Osteocyte (in vitro differentiated cells): ENCODE measurements around the gene PKN3. TPM values are rescaled to one million over a fixed set of nuclear protein-coding genes. Genes with fewer than 3 reads are reported as not detected.
"Not testable (repeated sequence)": the region's sequence is repeated elsewhere in the genome, so short reads cannot be mapped to it uniquely, and the experiment has no call there.

Experiments used
- DNase-seq: peaks from one replicate; pipeline ENCODE4 v3.0.0; 2021; ENCODE audit warnings: mixed read lengths; ENCODE audit not compliant: unreplicated experiment; ENCODE audit errors: extremely low spot score
- H3K27ac Mint-ChIP-seq: one replicate; pipeline ENCODE4 v1.8.0; 2021; ENCODE audit warnings: mild to moderate bottlenecking, mixed read lengths; ENCODE audit not compliant: unreplicated experiment
- H3K27me3 Mint-ChIP-seq: one replicate; pipeline ENCODE4 v1.8.0; 2021; ENCODE audit warnings: mixed read lengths; ENCODE audit not compliant: unreplicated experiment
- H3K36me3 Mint-ChIP-seq: one replicate; pipeline ENCODE4 v1.8.0; 2021; ENCODE audit warnings: mixed read lengths; ENCODE audit not compliant: unreplicated experiment
- H3K4me1 Mint-ChIP-seq: one replicate; pipeline ENCODE4 v1.8.0; 2021; ENCODE audit warnings: mixed read lengths; ENCODE audit not compliant: unreplicated experiment
- H3K4me3 Mint-ChIP-seq: one replicate; pipeline ENCODE4 v1.8.0; 2021; ENCODE audit warnings: mild to moderate bottlenecking, moderate library complexity, mixed read lengths; ENCODE audit not compliant: unreplicated experiment
- H3K9me3 Mint-ChIP-seq: one replicate; pipeline ENCODE4 v1.8.0; 2021; ENCODE audit warnings: mixed read lengths; ENCODE audit not compliant: unreplicated experiment
- total RNA-seq: library from RNA; stranded (reverse); gene quantifications from 2 replicates; pipeline ENCODE4 v1.2.1, GENCODE V29; 2021
- TF ChIP-seq, protein P1 (sequence below): fragments of 200-600 bp; sonication (generic); IDR thresholded peaks from 2 replicates; pipeline ENCODE4 v1.5.0; 2021; ENCODE audit warnings: antibody characterized with exemption, mild to moderate bottlenecking, moderate library complexity

Gene PKN3
- total RNA-seq, 1 donor from 2014 or later = 7.5 TPM

DNA sequence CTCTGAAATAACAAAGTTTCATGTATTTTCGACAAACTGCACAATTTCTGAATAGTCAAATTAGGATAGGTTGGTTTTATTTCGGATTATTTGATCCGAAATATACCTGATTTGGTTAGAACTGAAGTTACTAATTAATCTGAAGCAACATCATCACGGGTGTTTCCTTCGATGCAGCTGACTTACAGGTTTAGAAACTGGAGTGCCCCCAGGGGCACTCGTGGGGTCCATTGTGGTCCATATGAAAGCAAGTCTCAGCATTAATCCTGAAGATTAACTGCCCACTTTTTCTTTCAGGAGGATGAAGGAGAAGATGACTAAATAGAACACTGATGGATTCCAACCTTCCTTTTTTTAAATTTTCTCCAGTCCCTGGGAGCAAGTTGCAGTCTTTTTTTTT, 8.0 kb upstream of the PKN3 start:
- H3K9me3 Mint-ChIP-seq = no peaks in the 10 kb centered on the region
- TF ChIP-seq, protein P1, sequence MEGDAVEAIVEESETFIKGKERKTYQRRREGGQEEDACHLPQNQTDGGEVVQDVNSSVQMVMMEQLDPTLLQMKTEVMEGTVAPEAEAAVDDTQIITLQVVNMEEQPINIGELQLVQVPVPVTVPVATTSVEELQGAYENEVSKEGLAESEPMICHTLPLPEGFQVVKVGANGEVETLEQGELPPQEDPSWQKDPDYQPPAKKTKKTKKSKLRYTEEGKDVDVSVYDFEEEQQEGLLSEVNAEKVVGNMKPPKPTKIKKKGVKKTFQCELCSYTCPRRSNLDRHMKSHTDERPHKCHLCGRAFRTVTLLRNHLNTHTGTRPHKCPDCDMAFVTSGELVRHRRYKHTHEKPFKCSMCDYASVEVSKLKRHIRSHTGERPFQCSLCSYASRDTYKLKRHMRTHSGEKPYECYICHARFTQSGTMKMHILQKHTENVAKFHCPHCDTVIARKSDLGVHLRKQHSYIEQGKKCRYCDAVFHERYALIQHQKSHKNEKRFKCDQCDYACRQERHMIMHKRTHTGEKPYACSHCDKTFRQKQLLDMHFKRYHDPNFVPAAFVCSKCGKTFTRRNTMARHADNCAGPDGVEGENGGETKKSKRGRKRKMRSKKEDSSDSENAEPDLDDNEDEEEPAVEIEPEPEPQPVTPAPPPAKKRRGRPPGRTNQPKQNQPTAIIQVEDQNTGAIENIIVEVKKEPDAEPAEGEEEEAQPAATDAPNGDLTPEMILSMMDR = no peak
- peaks cover 29% of the 10 kb centered on the region for H3K4me1 Mint-ChIP-seq
- no peaks in the 10 kb centered on the region for H3K27me3 Mint-ChIP-seq
- H3K4me3 Mint-ChIP-seq = no peak overlapping the region
- no peak for DNase-seq
- H3K36me3 Mint-ChIP-seq = peaks cover 45% of the 10 kb centered on the region
- no peak overlapping the region for H3K27ac Mint-ChIP-seq

DNA sequence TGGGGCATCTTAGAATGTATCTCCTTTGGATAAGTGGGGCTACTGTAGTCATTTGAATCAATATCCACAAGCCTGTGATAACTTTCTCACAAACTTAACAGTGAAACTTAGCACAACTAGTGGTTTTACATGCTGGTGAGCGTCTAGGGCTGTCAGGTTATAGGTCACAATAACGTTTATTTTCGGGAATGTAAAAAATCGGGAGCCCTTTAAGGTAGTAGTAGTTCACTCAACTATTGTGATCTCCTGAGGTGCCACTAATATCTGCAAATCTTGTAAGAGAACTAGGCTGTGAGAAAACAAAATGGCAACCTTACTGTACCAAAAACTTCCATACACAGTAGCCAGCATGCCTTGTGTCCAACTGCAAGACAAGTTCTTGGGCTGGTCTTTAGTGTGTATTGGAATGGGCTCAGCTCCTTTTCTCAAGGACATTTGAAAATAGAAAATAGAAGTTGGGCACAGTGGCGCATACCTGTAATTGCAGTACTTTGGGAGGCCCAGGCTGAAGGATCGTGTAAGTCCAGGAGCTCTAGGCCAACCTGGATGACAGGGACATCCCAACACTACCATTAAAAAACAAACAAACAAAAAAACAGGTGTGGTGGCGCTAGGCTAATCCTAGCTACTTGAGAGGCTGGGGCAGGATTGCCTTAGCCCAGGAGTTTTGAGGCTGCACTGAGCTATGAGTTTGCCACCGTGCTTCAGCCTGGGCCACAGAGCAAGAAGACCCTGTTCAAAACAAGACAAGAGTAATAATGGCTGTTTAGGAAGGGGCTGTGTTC, 5.2 kb upstream of the PKN3 start:
- Mint-ChIP-seq H3K36me3 (peaks cover 36% of the 10 kb centered on the region), H3K27me3 (no peaks in the 10 kb centered on the region), H3K27ac (peak overlapping the region; percentile 62), H3K4me1 (peaks cover 20% of the 10 kb centered on the region), H3K9me3 (no peaks in the 10 kb centered on the region), H3K4me3 (no peak overlapping the region)
- TF ChIP-seq, protein P1 = no peak
- no peak for DNase-seq

DNA sequence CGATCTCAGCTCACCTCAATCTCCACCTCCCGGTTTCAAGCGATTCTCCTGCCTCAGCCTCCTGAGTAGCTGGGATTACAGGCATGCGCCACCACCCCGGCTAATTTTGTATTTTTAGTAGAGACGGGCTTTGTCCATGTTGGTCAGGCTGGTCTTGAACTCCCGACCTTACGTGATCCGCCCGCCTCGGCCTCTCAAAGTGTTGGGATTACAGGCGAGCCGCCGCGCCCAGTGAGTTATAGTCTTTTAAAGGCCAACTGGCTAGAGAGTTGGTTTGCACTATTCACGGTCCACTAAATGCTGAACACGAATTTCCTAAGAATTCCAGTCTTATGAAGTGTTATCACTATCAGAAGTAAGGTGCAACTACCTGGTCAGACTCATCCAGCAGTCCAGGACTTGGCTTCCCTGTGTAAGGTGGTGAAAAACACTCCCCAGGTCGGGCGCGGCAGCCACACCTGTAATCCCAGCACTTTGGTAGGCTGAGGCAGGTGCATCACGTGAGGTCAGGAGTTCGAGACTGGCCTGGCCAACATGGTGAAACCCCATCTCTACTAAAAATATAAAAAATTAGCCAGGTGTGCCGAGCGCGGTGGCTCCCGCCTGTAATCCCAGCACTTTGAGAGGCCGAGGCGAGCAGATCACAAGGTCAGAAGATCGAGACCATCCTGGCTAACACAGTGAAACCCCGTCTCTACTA, 3.1 kb upstream of the PKN3 start:
- DNase-seq, H3K4me3 Mint-ChIP-seq, H3K27me3 Mint-ChIP-seq, H3K27ac Mint-ChIP-seq, H3K9me3 Mint-ChIP-seq: not testable (repeated sequence)
- H3K36me3 Mint-ChIP-seq = peaks cover 21% of the 10 kb centered on the region
- H3K4me1 Mint-ChIP-seq = peaks cover 23% of the 10 kb centered on the region

DNA sequence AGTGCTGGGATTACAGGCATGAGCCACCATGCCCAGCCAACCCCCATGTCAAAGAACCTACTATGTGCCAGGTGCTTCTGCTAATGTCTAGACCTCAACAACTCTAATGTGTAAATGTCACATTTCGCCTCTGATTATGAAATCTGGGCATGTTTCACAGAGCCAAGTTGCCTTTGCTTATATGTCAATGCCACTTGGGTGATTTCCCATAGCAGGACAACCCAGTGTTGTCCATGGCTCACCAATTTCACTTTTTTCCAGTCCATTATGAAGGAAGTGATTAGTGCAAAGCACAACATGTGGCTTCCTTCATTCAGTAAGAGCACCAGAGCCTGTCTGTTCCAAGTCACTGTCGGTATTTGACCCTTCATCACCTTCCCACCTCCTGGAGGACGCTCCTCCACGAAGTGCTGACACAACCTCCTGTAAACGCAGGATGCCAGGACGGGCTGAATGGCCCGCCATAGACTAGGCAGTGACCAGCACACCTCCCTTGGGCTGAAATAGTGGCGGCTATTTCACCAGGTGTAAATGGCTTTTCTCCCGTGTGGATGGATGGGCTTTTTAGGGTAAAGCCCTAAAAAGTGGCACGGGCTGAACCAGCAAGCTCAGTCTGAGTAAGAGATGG, 962 bp upstream of the PKN3 start:
- H3K4me1 Mint-ChIP-seq = peaks cover 21% of the 10 kb centered on the region
- H3K27me3 Mint-ChIP-seq = no peaks in the 10 kb centered on the region
- no peak for DNase-seq
- no peaks in the 10 kb centered on the region for H3K9me3 Mint-ChIP-seq
- TF ChIP-seq, protein P1 = no peak
- peak overlapping the region; percentile 80 for H3K4me3 Mint-ChIP-seq
- H3K36me3 Mint-ChIP-seq = peaks cover 4% of the 10 kb centered on the region
- H3K27ac Mint-ChIP-seq = no peak overlapping the region

DNA sequence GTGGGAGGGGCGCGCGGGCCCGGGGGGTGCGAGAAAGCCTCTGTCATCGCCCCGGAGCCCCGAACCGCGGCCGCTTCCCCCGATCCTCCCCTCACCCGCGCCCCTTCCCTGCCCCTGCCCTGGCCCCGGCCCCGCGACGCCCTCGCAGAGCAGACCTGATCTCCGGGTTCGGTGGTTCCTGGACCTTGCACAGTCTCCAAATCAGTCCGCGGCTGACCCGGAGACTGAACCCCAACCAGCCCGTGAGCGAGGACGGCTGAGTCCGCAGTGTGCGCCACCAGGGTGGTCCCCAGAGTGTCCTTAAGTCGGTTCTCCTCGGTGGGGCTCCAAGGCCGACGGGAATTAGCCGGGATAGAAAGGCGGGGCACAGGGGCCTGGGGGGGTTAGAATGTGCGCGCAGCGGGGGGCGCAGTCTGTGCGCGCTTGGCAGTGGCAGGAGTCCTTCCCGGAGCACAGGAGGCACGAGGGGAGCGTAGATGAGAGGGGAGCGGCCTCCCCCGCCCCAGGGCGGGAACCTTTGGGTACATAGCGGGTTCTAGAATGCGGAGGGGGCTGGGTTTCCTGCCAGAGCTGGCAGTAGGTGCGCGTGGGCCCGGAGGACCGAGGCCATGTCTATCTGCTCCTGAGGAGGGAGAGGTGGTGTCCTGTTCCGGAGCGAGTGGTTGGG, 779 bp downstream of the PKN3 start:
- Mint-ChIP-seq H3K4me3 (peak overlapping the region; percentile 80), H3K27ac (peak overlapping the region; percentile 17), H3K36me3 (no peaks in the 10 kb centered on the region), H3K4me1 (peaks cover 10% of the 10 kb centered on the region), H3K9me3 (no peaks in the 10 kb centered on the region), H3K27me3 (no peaks in the 10 kb centered on the region)
- TF ChIP-seq, protein P1 = no peak
- DNase-seq = no peak
